ENCODE data around the gene CC2D2B. TPM values are rescaled to one million over a fixed set of nuclear protein-coding genes. Genes with fewer than 3 reads are reported as not detected.
A peak's percentile ranks its signal among the peaks of the same experiment; 100 is the strongest.

Gene CC2D2B
- total and polyA plus RNA-seq, 2 of the 13 experiments (the other 11 are each of a cell fraction or from before 2014, with no cell fraction given), result 0.20 TPM; not detected in 1

GRCh38 chr10:95865814-95866466, 41.8 kb upstream of the CC2D2B start (continued):
- TF ChIP-seq, protein P1, sequence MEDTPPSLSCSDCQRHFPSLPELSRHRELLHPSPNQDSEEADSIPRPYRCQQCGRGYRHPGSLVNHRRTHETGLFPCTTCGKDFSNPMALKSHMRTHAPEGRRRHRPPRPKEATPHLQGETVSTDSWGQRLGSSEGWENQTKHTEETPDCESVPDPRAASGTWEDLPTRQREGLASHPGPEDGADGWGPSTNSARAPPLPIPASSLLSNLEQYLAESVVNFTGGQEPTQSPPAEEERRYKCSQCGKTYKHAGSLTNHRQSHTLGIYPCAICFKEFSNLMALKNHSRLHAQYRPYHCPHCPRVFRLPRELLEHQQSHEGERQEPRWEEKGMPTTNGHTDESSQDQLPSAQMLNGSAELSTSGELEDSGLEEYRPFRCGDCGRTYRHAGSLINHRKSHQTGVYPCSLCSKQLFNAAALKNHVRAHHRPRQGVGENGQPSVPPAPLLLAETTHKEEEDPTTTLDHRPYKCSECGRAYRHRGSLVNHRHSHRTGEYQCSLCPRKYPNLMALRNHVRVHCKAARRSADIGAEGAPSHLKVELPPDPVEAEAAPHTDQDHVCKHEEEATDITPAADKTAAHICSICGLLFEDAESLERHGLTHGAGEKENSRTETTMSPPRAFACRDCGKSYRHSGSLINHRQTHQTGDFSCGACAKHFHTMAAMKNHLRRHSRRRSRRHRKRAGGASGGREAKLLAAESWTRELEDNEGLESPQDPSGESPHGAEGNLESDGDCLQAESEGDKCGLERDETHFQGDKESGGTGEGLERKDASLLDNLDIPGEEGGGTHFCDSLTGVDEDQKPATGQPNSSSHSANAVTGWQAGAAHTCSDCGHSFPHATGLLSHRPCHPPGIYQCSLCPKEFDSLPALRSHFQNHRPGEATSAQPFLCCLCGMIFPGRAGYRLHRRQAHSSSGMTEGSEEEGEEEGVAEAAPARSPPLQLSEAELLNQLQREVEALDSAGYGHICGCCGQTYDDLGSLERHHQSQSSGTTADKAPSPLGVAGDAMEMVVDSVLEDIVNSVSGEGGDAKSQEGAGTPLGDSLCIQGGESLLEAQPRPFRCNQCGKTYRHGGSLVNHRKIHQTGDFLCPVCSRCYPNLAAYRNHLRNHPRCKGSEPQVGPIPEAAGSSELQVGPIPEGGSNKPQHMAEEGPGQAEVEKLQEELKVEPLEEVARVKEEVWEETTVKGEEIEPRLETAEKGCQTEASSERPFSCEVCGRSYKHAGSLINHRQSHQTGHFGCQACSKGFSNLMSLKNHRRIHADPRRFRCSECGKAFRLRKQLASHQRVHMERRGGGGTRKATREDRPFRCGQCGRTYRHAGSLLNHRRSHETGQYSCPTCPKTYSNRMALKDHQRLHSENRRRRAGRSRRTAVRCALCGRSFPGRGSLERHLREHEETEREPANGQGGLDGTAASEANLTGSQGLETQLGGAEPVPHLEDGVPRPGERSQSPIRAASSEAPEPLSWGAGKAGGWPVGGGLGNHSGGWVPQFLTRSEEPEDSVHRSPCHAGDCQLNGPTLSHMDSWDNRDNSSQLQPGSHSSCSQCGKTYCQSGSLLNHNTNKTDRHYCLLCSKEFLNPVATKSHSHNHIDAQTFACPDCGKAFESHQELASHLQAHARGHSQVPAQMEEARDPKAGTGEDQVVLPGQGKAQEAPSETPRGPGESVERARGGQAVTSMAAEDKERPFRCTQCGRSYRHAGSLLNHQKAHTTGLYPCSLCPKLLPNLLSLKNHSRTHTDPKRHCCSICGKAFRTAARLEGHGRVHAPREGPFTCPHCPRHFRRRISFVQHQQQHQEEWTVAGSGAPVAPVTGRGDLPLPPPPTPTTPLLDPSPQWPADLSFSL (CRISPR knock-in tag; IDR thresholded peaks at IDR 0.05), result no peak
- TF ChIP-seq, protein P2, sequence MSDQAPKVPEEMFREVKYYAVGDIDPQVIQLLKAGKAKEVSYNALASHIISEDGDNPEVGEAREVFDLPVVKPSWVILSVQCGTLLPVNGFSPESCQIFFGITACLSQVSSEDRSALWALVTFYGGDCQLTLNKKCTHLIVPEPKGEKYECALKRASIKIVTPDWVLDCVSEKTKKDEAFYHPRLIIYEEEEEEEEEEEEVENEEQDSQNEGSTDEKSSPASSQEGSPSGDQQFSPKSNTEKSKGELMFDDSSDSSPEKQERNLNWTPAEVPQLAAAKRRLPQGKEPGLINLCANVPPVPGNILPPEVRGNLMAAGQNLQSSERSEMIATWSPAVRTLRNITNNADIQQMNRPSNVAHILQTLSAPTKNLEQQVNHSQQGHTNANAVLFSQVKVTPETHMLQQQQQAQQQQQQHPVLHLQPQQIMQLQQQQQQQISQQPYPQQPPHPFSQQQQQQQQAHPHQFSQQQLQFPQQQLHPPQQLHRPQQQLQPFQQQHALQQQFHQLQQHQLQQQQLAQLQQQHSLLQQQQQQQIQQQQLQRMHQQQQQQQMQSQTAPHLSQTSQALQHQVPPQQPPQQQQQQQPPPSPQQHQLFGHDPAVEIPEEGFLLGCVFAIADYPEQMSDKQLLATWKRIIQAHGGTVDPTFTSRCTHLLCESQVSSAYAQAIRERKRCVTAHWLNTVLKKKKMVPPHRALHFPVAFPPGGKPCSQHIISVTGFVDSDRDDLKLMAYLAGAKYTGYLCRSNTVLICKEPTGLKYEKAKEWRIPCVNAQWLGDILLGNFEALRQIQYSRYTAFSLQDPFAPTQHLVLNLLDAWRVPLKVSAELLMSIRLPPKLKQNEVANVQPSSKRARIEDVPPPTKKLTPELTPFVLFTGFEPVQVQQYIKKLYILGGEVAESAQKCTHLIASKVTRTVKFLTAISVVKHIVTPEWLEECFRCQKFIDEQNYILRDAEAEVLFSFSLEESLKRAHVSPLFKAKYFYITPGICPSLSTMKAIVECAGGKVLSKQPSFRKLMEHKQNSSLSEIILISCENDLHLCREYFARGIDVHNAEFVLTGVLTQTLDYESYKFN (CRISPR knock-in tag; conservative IDR thresholded peaks at IDR 0.05), result peak; percentile 74
- TF ChIP-seq ZNF83 (CRISPR knock-in tag; IDR thresholded peaks at IDR 0.05; ENCODE audit: borderline replicate concordance) (no peak), MTF2 (CRISPR knock-in tag; IDR thresholded peaks at IDR 0.05; ENCODE audit: borderline replicate concordance) (no peak), ZNF121 (CRISPR knock-in tag; IDR thresholded peaks at IDR 0.05) (peak; percentile 90), TBX3 (IDR thresholded peaks at IDR 0.05; ENCODE audit: borderline replicate concordance) (no peak), ONECUT2 (CRISPR knock-in tag; IDR thresholded peaks at IDR 0.05) (no peak), SRY (CRISPR knock-in tag; IDR thresholded peaks at IDR 0.05) (no peak), BCL6 (CRISPR knock-in tag; IDR thresholded peaks at IDR 0.05) (peak; percentile 31; the same call in 1 of the 2 replicates), MTA3 (CRISPR knock-in tag; IDR thresholded peaks at IDR 0.05) (no peak), ZNF720 (CRISPR knock-in tag; IDR thresholded peaks at IDR 0.05) (no peak), CBX1 (IDR thresholded peaks at IDR 0.05; ENCODE audit: low read depth) (peak; percentile 63), MAF1 (CRISPR knock-in tag; IDR thresholded peaks at IDR 0.05; ENCODE audit: borderline replicate concordance) (no peak), MEIS2 (CRISPR knock-in tag; IDR thresholded peaks at IDR 0.05) (no peak), ZBTB20 (CRISPR knock-in tag; IDR thresholded peaks at IDR 0.05; ENCODE audit: borderline replicate concordance, low read depth) (no peak), TEAD3 (CRISPR knock-in tag; optimal IDR thresholded peaks at IDR 0.05; ENCODE audit: borderline replicate concordance) (no peak), MXD4 (CRISPR knock-in tag; IDR thresholded peaks at IDR 0.05) (0 out of 2 replicates have a peak, but pooled peaks have one; percentile 6), ZNF652 (CRISPR knock-in tag; IDR thresholded peaks at IDR 0.05; ENCODE audit: borderline replicate concordance, low read depth) (no peak), FOXO1 (CRISPR knock-in tag; IDR thresholded peaks at IDR 0.05) (0 out of 2 replicates have a peak, but pooled peaks have one; percentile 27), KDM5A (IDR thresholded peaks at IDR 0.05; ENCODE audit: borderline replicate concordance, low read length) (no peak)
- TF ChIP-seq, protein P3, sequence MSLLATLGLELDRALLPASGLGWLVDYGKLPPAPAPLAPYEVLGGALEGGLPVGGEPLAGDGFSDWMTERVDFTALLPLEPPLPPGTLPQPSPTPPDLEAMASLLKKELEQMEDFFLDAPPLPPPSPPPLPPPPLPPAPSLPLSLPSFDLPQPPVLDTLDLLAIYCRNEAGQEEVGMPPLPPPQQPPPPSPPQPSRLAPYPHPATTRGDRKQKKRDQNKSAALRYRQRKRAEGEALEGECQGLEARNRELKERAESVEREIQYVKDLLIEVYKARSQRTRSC (CRISPR knock-in tag; IDR thresholded peaks at IDR 0.05; ENCODE audit: low read depth), result no peak
